HEK293 (cell line): ENCODE results near the gene ZKSCAN8.

ENCODE experiments used
- KLF7 ChIP-seq: fragments of 450-650 bp; formaldehyde crosslinking; IDR thresholded peaks from 2 replicates; pipeline ENCODE4 v1.5.1; 2016; ENCODE audit warnings: missing biosample characterization, missing genetic modification characterization, borderline replicate concordance
- WT1 ChIP-seq: fragments of 450-650 bp; formaldehyde crosslinking; IDR thresholded peaks from 2 replicates; pipeline ENCODE4 v1.5.1; 2016; ENCODE audit warnings: missing biosample characterization, missing genetic modification characterization
- YY2 ChIP-seq: fragments of 450-650 bp; formaldehyde crosslinking; IDR thresholded peaks from 2 replicates; pipeline ENCODE4 v1.5.1; 2016; ENCODE audit warnings: missing biosample characterization, missing genetic modification characterization
- ZBTB1 ChIP-seq: fragments of 450-650 bp; formaldehyde crosslinking; IDR thresholded peaks from 2 replicates; pipeline ENCODE4 v1.5.1; 2016; ENCODE audit warnings: missing biosample characterization, missing genetic modification characterization
- ZFP37 ChIP-seq: fragments of 450-650 bp; formaldehyde crosslinking; IDR thresholded peaks from 2 replicates; pipeline ENCODE4 v1.5.1; 2016; ENCODE audit warnings: missing biosample characterization, missing genetic modification characterization
- ZNF114 ChIP-seq: fragments of 450-650 bp; formaldehyde crosslinking; IDR thresholded peaks from 2 replicates; pipeline ENCODE4 v1.5.0; 2017; ENCODE audit warnings: missing biosample characterization, missing genetic modification characterization
- ZNF121 ChIP-seq: fragments of 450-650 bp; formaldehyde crosslinking; IDR thresholded peaks from 2 replicates; pipeline ENCODE4 v1.5.1; 2016; ENCODE audit warnings: missing biosample characterization, missing genetic modification characterization
- ZNF133 ChIP-seq: fragments of 450-650 bp; formaldehyde crosslinking; IDR thresholded peaks from 2 replicates; pipeline ENCODE4 v1.5.1; 2016; ENCODE audit warnings: missing biosample characterization, missing genetic modification characterization
- ZNF2 ChIP-seq: fragments of 450-650 bp; formaldehyde crosslinking; IDR thresholded peaks from 2 replicates; pipeline ENCODE4 v1.5.1; 2016; ENCODE audit warnings: missing biosample characterization, missing genetic modification characterization
- ZNF211 ChIP-seq: fragments of 450-650 bp; formaldehyde crosslinking; IDR thresholded peaks from 2 replicates; pipeline ENCODE4 v1.5.1; 2016; ENCODE audit warnings: low read depth, missing biosample characterization, missing genetic modification characterization
- ZNF24 ChIP-seq: fragments of 450-650 bp; formaldehyde crosslinking; IDR thresholded peaks from 2 replicates; pipeline ENCODE4 v1.5.1; 2016; ENCODE audit warnings: missing biosample characterization, missing genetic modification characterization
- ZNF274 ChIP-seq, 2 experiments: fragments of 200-500 bp in 1 of 2; fragments of 450-650 bp in 1 of 2; sonication (Bioruptor generic) in 1 of 2; formaldehyde crosslinking in 1 of 2; IDR thresholded peaks; 2 replicates each; pipeline versions ENCODE4 v1.5.1 to v1.6.1; 2014 to 2016; ENCODE audit warnings: borderline replicate concordance in 1 of 2, inconsistent platforms in 1 of 2, low read length in 1 of 2, missing biosample characterization in 1 of 2, missing genetic modification characterization in 1 of 2
- ZNF311 ChIP-seq: fragments of 450-650 bp; formaldehyde crosslinking; IDR thresholded peaks from 2 replicates; pipeline ENCODE4 v1.5.1; 2017; ENCODE audit warnings: missing biosample characterization, missing genetic modification characterization, borderline replicate concordance
- ZNF341 ChIP-seq: fragments of 450-650 bp; formaldehyde crosslinking; IDR thresholded peaks from 2 replicates; pipeline ENCODE4; 2016; ENCODE audit warnings: low read depth, missing biosample characterization, missing genetic modification characterization
- ZNF473 ChIP-seq: fragments of 450-650 bp; formaldehyde crosslinking; IDR thresholded peaks from 2 replicates; pipeline ENCODE4 v1.5.1; 2017; ENCODE audit warnings: missing biosample characterization, missing genetic modification characterization
- ZNF501 ChIP-seq: fragments of 450-650 bp; formaldehyde crosslinking; IDR thresholded peaks from 2 replicates; pipeline ENCODE4 v1.5.1; 2016; ENCODE audit warnings: missing biosample characterization, missing genetic modification characterization
- ZNF555 ChIP-seq: fragments of 450-650 bp; formaldehyde crosslinking; conservative IDR thresholded peaks from 2 replicates; pipeline ENCODE4 v1.5.1; 2017; ENCODE audit warnings: missing biosample characterization, mild to moderate bottlenecking, missing genetic modification characterization, inconsistent platforms
- ZNF610 ChIP-seq: fragments of 450-650 bp; formaldehyde crosslinking; IDR thresholded peaks from 2 replicates; pipeline ENCODE4 v1.5.1; 2016; ENCODE audit warnings: missing biosample characterization, missing genetic modification characterization, borderline replicate concordance
- ZNF658 ChIP-seq: fragments of 450-650 bp; formaldehyde crosslinking; IDR thresholded peaks from 2 replicates; pipeline ENCODE4; 2016; ENCODE audit warnings: missing biosample characterization, missing genetic modification characterization
- ZNF664 ChIP-seq: fragments of 450-650 bp; formaldehyde crosslinking; IDR thresholded peaks from 2 replicates; pipeline ENCODE4 v1.5.1; 2016; ENCODE audit warnings: missing biosample characterization, missing genetic modification characterization
- ZNF747 ChIP-seq: fragments of 450-650 bp; formaldehyde crosslinking; IDR thresholded peaks from 2 replicates; pipeline ENCODE4 v1.5.1; 2016; ENCODE audit warnings: missing biosample characterization, missing genetic modification characterization
- ZNF76 ChIP-seq: fragments of 450-650 bp; formaldehyde crosslinking; IDR thresholded peaks from 2 replicates; pipeline ENCODE4; 2016; ENCODE audit warnings: low read depth, missing biosample characterization, missing genetic modification characterization, borderline replicate concordance
- ZNF785 ChIP-seq: fragments of 450-650 bp; formaldehyde crosslinking; IDR thresholded peaks from 2 replicates; pipeline ENCODE4 v1.5.1; 2016; ENCODE audit warnings: missing biosample characterization, missing genetic modification characterization
- TF ChIP-seq, protein P1 (sequence below): fragments of 450-650 bp; formaldehyde crosslinking; IDR thresholded peaks from 2 replicates; pipeline ENCODE4 v1.5.1; 2016; ENCODE audit warnings: missing biosample characterization, missing genetic modification characterization
- TF ChIP-seq, protein P2 (sequence below): sonication (generic); formaldehyde crosslinking; IDR thresholded peaks from 2 replicates; pipeline ENCODE4 v1.8.1; 2022; ENCODE audit warnings: mild to moderate bottlenecking, moderate library complexity, missing genetic modification reagents
- TF ChIP-seq, protein P3 (sequence below): fragments of 450-650 bp; IDR thresholded peaks from 2 replicates; pipeline ENCODE4 v1.5.1; 2018; ENCODE audit warnings: missing biosample characterization, mild to moderate bottlenecking, missing genetic modification characterization
- TF ChIP-seq, protein P4 (sequence below): fragments of 450-650 bp; formaldehyde crosslinking; IDR thresholded peaks from 2 replicates; pipeline ENCODE4 v1.5.1; 2017; ENCODE audit warnings: missing biosample characterization, missing genetic modification characterization
- TF ChIP-seq, protein P5 (sequence below): fragments of 450-650 bp; formaldehyde crosslinking; IDR thresholded peaks from 2 replicates; pipeline ENCODE4 v1.5.1; 2017; ENCODE audit warnings: missing biosample characterization, missing genetic modification characterization
- TF ChIP-seq, protein P6 (sequence below): fragments of 450-650 bp; formaldehyde crosslinking; IDR thresholded peaks from 2 replicates; pipeline ENCODE4 v1.5.1; 2016; ENCODE audit warnings: missing biosample characterization, missing genetic modification characterization

ZKSCAN8 gene

DNA sequence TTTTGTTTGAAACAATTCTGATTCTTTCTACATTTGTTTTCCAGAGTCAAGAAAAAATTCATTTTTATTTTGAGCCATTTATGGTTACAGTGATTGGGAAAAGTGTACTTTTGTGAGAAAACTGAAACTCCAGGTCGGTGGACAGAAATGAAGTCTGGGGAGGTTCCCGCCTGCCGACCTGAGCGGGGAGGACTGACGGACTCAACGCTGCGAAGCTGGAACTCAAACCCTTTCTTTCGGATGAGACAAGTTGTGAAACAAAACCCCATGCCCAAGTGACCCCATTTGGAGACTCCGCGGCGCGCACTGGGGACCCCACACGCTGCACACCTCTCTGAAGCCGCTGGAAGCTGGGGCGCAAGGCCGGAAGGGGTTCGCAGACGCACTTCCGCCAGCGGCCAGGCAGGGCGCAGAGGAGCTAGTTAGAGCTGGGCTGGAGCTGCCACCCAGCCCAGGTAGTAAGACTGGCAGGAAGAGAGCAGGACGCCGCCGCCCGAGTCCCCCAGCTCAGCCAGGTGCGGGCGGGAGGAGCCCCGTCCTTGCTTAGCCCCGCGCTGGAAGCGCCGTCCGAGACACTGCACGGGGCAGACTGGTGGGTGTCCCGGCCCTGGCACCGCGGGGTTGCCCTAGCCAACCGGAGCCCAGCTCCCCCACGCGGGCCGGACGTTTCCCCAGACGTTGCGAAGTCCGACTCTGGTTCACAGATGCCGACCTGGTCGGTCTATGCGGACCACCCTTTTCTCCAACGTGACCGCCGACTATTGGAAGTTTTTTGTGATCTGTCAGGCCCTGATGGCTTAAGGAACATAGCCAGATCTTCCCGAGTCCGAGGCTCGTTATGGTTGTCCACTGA lies 37.1 kb upstream of the ZKSCAN8 start (continued):
- TF ChIP-seq ZNF76 (tag by site-specific recombination), result peak; percentile 30; the same call in 1 of the 2 replicates
- peak; percentile 80 for TF ChIP-seq ZNF2 (tag by site-specific recombination)
- no peak for TF ChIP-seq ZBTB1 (tag by site-specific recombination)
- TF ChIP-seq ZNF747 (tag by site-specific recombination), result no peak
- TF ChIP-seq ZFP37, result peak; percentile 82
- TF ChIP-seq ZNF211 (tag by site-specific recombination), result no peak
- TF ChIP-seq ZNF133, result no peak
- TF ChIP-seq, protein P1, sequence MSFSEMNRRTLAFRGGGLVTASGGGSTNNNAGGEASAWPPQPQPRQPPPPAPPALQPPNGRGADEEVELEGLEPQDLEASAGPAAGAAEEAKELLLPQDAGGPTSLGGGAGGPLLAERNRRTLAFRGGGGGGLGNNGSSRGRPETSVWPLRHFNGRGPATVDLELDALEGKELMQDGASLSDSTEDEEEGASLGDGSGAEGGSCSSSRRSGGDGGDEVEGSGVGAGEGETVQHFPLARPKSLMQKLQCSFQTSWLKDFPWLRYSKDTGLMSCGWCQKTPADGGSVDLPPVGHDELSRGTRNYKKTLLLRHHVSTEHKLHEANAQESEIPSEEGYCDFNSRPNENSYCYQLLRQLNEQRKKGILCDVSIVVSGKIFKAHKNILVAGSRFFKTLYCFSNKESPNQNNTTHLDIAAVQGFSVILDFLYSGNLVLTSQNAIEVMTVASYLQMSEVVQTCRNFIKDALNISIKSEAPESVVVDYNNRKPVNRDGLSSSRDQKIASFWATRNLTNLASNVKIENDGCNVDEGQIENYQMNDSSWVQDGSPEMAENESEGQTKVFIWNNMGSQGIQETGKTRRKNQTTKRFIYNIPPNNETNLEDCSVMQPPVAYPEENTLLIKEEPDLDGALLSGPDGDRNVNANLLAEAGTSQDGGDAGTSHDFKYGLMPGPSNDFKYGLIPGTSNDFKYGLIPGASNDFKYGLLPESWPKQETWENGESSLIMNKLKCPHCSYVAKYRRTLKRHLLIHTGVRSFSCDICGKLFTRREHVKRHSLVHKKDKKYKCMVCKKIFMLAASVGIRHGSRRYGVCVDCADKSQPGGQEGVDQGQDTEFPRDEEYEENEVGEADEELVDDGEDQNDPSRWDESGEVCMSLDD (tag by site-specific recombination), result peak; percentile 99
- TF ChIP-seq YY2 (tag by site-specific recombination), result no peak
- no peak for TF ChIP-seq ZNF785 (tag by site-specific recombination)
- TF ChIP-seq ZNF501 (tag by site-specific recombination), result peak; percentile 93
- TF ChIP-seq, protein P2, sequence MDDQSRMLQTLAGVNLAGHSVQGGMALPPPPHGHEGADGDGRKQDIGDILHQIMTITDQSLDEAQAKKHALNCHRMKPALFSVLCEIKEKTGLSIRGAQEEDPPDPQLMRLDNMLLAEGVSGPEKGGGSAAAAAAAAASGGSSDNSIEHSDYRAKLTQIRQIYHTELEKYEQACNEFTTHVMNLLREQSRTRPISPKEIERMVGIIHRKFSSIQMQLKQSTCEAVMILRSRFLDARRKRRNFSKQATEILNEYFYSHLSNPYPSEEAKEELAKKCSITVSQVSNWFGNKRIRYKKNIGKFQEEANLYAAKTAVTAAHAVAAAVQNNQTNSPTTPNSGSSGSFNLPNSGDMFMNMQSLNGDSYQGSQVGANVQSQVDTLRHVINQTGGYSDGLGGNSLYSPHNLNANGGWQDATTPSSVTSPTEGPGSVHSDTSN (CRISPR knock-in tag), result no peak
- TF ChIP-seq KLF7 (tag by site-specific recombination), result 0 out of 2 replicates have a peak, but pooled peaks have one; percentile 27
- TF ChIP-seq ZNF473 (tag by site-specific recombination), result no peak
- no peak for TF ChIP-seq ZNF555 (tag by site-specific recombination)
- no peak for TF ChIP-seq ZNF664 (tag by site-specific recombination)
- TF ChIP-seq ZNF114 (tag by site-specific recombination), result no peak
- TF ChIP-seq, protein P3, sequence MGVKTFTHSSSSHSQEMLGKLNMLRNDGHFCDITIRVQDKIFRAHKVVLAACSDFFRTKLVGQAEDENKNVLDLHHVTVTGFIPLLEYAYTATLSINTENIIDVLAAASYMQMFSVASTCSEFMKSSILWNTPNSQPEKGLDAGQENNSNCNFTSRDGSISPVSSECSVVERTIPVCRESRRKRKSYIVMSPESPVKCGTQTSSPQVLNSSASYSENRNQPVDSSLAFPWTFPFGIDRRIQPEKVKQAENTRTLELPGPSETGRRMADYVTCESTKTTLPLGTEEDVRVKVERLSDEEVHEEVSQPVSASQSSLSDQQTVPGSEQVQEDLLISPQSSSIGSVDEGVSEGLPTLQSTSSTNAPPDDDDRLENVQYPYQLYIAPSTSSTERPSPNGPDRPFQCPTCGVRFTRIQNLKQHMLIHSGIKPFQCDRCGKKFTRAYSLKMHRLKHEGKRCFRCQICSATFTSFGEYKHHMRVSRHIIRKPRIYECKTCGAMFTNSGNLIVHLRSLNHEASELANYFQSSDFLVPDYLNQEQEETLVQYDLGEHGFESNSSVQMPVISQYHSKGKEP (tag by site-specific recombination), result no peak
- TF ChIP-seq ZNF311 (tag by site-specific recombination), result no peak
- TF ChIP-seq ZNF121 (tag by site-specific recombination), result peak; percentile 54
- TF ChIP-seq ZNF341 (tag by site-specific recombination), result peak; percentile 35
- TF ChIP-seq, protein P4, sequence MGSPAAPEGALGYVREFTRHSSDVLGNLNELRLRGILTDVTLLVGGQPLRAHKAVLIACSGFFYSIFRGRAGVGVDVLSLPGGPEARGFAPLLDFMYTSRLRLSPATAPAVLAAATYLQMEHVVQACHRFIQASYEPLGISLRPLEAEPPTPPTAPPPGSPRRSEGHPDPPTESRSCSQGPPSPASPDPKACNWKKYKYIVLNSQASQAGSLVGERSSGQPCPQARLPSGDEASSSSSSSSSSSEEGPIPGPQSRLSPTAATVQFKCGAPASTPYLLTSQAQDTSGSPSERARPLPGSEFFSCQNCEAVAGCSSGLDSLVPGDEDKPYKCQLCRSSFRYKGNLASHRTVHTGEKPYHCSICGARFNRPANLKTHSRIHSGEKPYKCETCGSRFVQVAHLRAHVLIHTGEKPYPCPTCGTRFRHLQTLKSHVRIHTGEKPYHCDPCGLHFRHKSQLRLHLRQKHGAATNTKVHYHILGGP (tag by site-specific recombination), result no peak
- no peak for TF ChIP-seq WT1 (tag by site-specific recombination)
- TF ChIP-seq, protein P5, sequence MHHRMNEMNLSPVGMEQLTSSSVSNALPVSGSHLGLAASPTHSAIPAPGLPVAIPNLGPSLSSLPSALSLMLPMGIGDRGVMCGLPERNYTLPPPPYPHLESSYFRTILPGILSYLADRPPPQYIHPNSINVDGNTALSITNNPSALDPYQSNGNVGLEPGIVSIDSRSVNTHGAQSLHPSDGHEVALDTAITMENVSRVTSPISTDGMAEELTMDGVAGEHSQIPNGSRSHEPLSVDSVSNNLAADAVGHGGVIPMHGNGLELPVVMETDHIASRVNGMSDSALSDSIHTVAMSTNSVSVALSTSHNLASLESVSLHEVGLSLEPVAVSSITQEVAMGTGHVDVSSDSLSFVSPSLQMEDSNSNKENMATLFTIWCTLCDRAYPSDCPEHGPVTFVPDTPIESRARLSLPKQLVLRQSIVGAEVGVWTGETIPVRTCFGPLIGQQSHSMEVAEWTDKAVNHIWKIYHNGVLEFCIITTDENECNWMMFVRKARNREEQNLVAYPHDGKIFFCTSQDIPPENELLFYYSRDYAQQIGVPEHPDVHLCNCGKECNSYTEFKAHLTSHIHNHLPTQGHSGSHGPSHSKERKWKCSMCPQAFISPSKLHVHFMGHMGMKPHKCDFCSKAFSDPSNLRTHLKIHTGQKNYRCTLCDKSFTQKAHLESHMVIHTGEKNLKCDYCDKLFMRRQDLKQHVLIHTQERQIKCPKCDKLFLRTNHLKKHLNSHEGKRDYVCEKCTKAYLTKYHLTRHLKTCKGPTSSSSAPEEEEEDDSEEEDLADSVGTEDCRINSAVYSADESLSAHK (tag by site-specific recombination), result no peak
- TF ChIP-seq ZNF24 (tag by site-specific recombination), result peak; percentile 49; the same call in 1 of the 2 replicates
- peak; percentile 67; the same call in 1 of the 2 replicates for TF ChIP-seq ZNF610
- TF ChIP-seq, protein P6, sequence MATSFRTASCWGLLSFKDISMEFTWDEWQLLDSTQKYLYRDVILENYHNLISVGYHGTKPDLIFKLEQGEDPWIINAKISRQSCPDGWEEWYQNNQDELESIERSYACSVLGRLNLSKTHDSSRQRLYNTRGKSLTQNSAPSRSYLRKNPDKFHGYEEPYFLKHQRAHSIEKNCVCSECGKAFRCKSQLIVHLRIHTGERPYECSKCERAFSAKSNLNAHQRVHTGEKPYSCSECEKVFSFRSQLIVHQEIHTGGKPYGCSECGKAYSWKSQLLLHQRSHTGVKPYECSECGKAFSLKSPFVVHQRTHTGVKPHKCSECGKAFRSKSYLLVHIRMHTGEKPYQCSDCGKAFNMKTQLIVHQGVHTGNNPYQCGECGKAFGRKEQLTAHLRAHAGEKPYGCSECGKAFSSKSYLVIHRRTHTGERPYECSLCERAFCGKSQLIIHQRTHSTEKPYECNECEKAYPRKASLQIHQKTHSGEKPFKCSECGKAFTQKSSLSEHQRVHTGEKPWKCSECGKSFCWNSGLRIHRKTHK, result no peak
- TF ChIP-seq ZNF274 (IDR thresholded peaks at IDR 0.05; ENCODE audit: low read length), result no peak
- no peak for TF ChIP-seq ZNF274 (tag by site-specific recombination; IDR thresholded peaks at IDR 0.05; ENCODE audit: borderline replicate concordance)
- TF ChIP-seq ZNF658 (tag by site-specific recombination), result no peak
